Smooth muscle cell (in vitro differentiated cells): ENCODE measurements around the gene SFXN5. TPM values are rescaled to one million over a fixed set of nuclear protein-coding genes. Genes with fewer than 3 reads are reported as not detected.

Source experiments
- DNase-seq: peaks from one replicate; lab custom pipeline; 2025; ENCODE audit not compliant: unreplicated experiment; lab: John Stamatoyannopoulos, UW
- H2AFZ ChIP-seq: fragments of 200-600 bp; sonication (generic); 2 replicates; pipeline ENCODE4 v1.6.0; 2016; ENCODE audit warnings: antibody characterized with exemption, low read depth, mild to moderate bottlenecking
- H3F3A ChIP-seq: fragments of 200-600 bp; sonication (generic); 2 replicates; pipeline ENCODE4 v1.6.0; 2017; ENCODE audit warnings: antibody characterized with exemption, low read depth
- H3K27ac ChIP-seq: fragments of 200-600 bp; sonication (generic); 2 replicates; pipeline ENCODE4 v1.5.1; 2016; ENCODE audit warnings: low read depth, mild to moderate bottlenecking
- H3K27me3 ChIP-seq: fragments of 200-600 bp; sonication (generic); 2 replicates; pipeline ENCODE4 v1.6.1; 2016; ENCODE audit warnings: low read depth, mild to moderate bottlenecking
- H3K36me3 ChIP-seq: fragments of 200-600 bp; sonication (generic); 2 replicates; pipeline ENCODE4 v1.5.1; 2016; ENCODE audit warnings: low read depth
- H3K4me1 ChIP-seq: fragments of 200-600 bp; sonication (generic); 2 replicates; pipeline ENCODE4 v1.5.1; 2016; ENCODE audit warnings: low read depth
- H3K4me2 ChIP-seq: fragments of 200-600 bp; sonication (generic); 2 replicates; pipeline ENCODE4 v1.6.0; 2016; ENCODE audit warnings: mild to moderate bottlenecking
- H3K4me3 ChIP-seq: fragments of 200-600 bp; sonication (generic); 2 replicates; pipeline ENCODE4 v1.5.1; 2016; ENCODE audit warnings: mild to moderate bottlenecking
- H3K79me2 ChIP-seq: fragments of 200-600 bp; sonication (generic); 2 replicates; pipeline ENCODE4 v1.6.0; 2016; ENCODE audit warnings: low read depth, mild to moderate bottlenecking
- H3K9ac ChIP-seq: fragments of 200-600 bp; sonication (generic); 2 replicates; pipeline ENCODE4 v1.6.0; 2016; ENCODE audit warnings: low read depth
- H3K9me3 ChIP-seq: fragments of 200-600 bp; sonication (generic); replicated peaks from 2 replicates; pipeline ENCODE4 v1.5.1; 2016; ENCODE audit warnings: low read depth
- H4K20me1 ChIP-seq: fragments of 200-600 bp; sonication (generic); 2 replicates; pipeline ENCODE4 v1.6.0; 2016; ENCODE audit warnings: low read depth
- CTCF ChIP-seq: fragments of 200-600 bp; sonication (generic); IDR thresholded peaks from 2 replicates; pipeline ENCODE4 v1.5.1; 2017; ENCODE audit warnings: borderline replicate concordance, mild to moderate bottlenecking, antibody characterized with exemption; ENCODE audit not compliant: insufficient read depth, poor library complexity, severe bottlenecking
- WGBS: methylation state at CpG from one replicate; pipeline ENCODE4 v1.1.7; 2016; ENCODE audit warnings: low lambda C conversion rate; 5-methylcytosine and 5-hydroxymethylcytosine counted together
- polyA plus RNA-seq: library from polyadenylated mRNA; unstranded; fragments of >200 nt; fragmentation: Nextera tagmentation; extraction: Ambion mirVana; gene quantifications from 2 replicates; pipeline ENCODE4 v1.2.1, GENCODE V29; 2016
- total RNA-seq: library from RNA; depleted of rRNA; stranded (reverse); fragments of >200 nt; gene quantifications from 2 replicates; pipeline ENCODE4 v1.2.3, GENCODE V29; 2014

SFXN5 gene
- total and polyA plus RNA-seq, 2 experiments from 2014 or later, result 6.9 to 8.3 TPM

GRCh38 chr2:73069855-73070642 lies 1.5 kb downstream of the SFXN5 start:
- TF ChIP-seq CTCF, result no peak
- no peaks in the 10 kb centered on the region for H3K27me3 ChIP-seq
- H3K79me2 ChIP-seq, result peaks cover 44% of the 10 kb centered on the region
- no peaks in the 10 kb centered on the region for H3K36me3 ChIP-seq
- peak overlapping the region; percentile 92 for H3K9ac ChIP-seq
- H4K20me1 ChIP-seq, result peaks cover 17% of the 10 kb centered on the region
- H3F3A ChIP-seq, result peaks cover 8% of the 10 kb centered on the region
- peak overlapping the region; percentile 96 for H3K4me3 ChIP-seq
- no peaks in the 10 kb centered on the region for H3K9me3 ChIP-seq
- H2AFZ ChIP-seq, result peak overlapping the region; percentile 82
- H3K4me2 ChIP-seq, result peak overlapping the region; percentile 100
- peaks cover 10% of the 10 kb centered on the region for H3K4me1 ChIP-seq
- peak overlapping the region; percentile 95 for H3K27ac ChIP-seq
- WGBS, result 11% methylated on average over 29 of the region's 29 CpGs
- no peak for DNase-seq

- 40% methylated on average over 7 of the region's 7 CpGs for WGBS
- H3K27me3 ChIP-seq, result no peaks in the 10 kb centered on the region
- H3K36me3 ChIP-seq, result no peaks in the 10 kb centered on the region
- peak overlapping the region; percentile 95 for H3K27ac ChIP-seq
- peaks cover 10% of the 10 kb centered on the region for H3K4me1 ChIP-seq
- peak overlapping the region; percentile 96 for H3K4me3 ChIP-seq
- peaks cover 17% of the 10 kb centered on the region for H4K20me1 ChIP-seq
- H3K9ac ChIP-seq, result peak overlapping the region; percentile 92
- DNase-seq, result no peak
- peaks cover 13% of the 10 kb centered on the region for H3F3A ChIP-seq
- TF ChIP-seq CTCF, result no peak
- H3K79me2 ChIP-seq, result peaks cover 45% of the 10 kb centered on the region
- no peaks in the 10 kb centered on the region for H3K9me3 ChIP-seq
- peak overlapping the region; percentile 100 for H3K4me2 ChIP-seq
- no peak overlapping the region for H2AFZ ChIP-seq
Observed at GRCh38 chr2:73069041-73069854, 2.3 kb downstream of the SFXN5 start.

- no peak overlapping the region for H2AFZ ChIP-seq
- H3K27ac ChIP-seq, result no peak overlapping the region
- TF ChIP-seq CTCF, result no peak
- H3K36me3 ChIP-seq, result no peaks in the 10 kb centered on the region
- no peaks in the 10 kb centered on the region for H3K27me3 ChIP-seq
- no peak overlapping the region for H3K9ac ChIP-seq
- no peaks in the 10 kb centered on the region for H3K9me3 ChIP-seq
- no peak overlapping the region for H3K4me2 ChIP-seq
- WGBS, result 100% methylated on average over 2 of the region's 2 CpGs
- H3K4me1 ChIP-seq, result peaks cover 10% of the 10 kb centered on the region
- peaks cover 45% of the 10 kb centered on the region for H3K79me2 ChIP-seq
- H3F3A ChIP-seq, result peaks cover 19% of the 10 kb centered on the region
- H4K20me1 ChIP-seq, result peaks cover 17% of the 10 kb centered on the region
- no peak overlapping the region for H3K4me3 ChIP-seq
- DNase-seq, result no peak
Observed at GRCh38 chr2:73068147-73068546, 3.4 kb downstream of the SFXN5 start.
